DOHH2 (cell line): ENCODE measurements around the gene HIBADH.
"Not testable (repeated sequence)": the region's sequence is repeated elsewhere in the genome, so short reads cannot be mapped to it uniquely, and the experiment has no call there.

ENCODE experiments used
- H3F3A ChIP-seq: fragments of 200-600 bp; sonication (generic), shearing (Covaris generic); 2 replicates; pipeline ENCODE4 v1.6.0; 2016; ENCODE audit warnings: antibody characterized with exemption, mild to moderate bottlenecking; ENCODE audit not compliant: control insufficient read depth, insufficient read depth
- H3K27ac ChIP-seq: fragments of 200-600 bp; sonication (generic); 2 replicates; pipeline ENCODE4 v1.5.1; 2014; ENCODE audit warnings: low read depth, mild to moderate bottlenecking, low read length, moderate library complexity
- H3K27me3 ChIP-seq: fragments of 200-600 bp; sonication (generic); 2 replicates; pipeline ENCODE4 v1.6.1; 2014; ENCODE audit warnings: mild to moderate bottlenecking, low read length, mixed read lengths; ENCODE audit not compliant: control insufficient read depth
- H3K36me3 ChIP-seq: fragments of 200-600 bp; sonication (generic); 2 replicates; pipeline ENCODE4 v1.6.1; 2014; ENCODE audit warnings: mild to moderate bottlenecking, low read length, moderate library complexity, mixed read lengths; ENCODE audit not compliant: control insufficient read depth
- H3K4me1 ChIP-seq: fragments of 200-600 bp; sonication (generic); 2 replicates; pipeline ENCODE4 v1.6.1; 2014; ENCODE audit warnings: mild to moderate bottlenecking, low read length, mixed read lengths; ENCODE audit not compliant: control insufficient read depth
- H3K4me2 ChIP-seq: fragments of 200-600 bp; sonication (generic); 2 replicates; pipeline ENCODE4 v1.6.0; 2014; ENCODE audit warnings: mild to moderate bottlenecking, low read length, moderate library complexity
- H3K4me3 ChIP-seq: fragments of 200-600 bp; sonication (generic); 2 replicates; pipeline ENCODE4 v1.5.1; 2014; ENCODE audit warnings: mild to moderate bottlenecking, low read length, mixed read lengths
- H3K79me2 ChIP-seq: fragments of 200-600 bp; sonication (generic); 2 replicates; pipeline ENCODE4 v1.6.1; 2014; ENCODE audit warnings: mild to moderate bottlenecking, low read length, mixed read lengths; ENCODE audit not compliant: control insufficient read depth
- H3K9me2 ChIP-seq: fragments of 200-600 bp; sonication (generic); replicated peaks from 2 replicates; pipeline ENCODE4 v1.6.1; 2014; ENCODE audit warnings: mild to moderate bottlenecking, low read length, mixed read lengths; ENCODE audit not compliant: control insufficient read depth
- H3K9me3 ChIP-seq: fragments of 200-600 bp; sonication (generic); 2 replicates; pipeline ENCODE4 v1.6.1; 2014; ENCODE audit warnings: antibody characterized with exemption, low read length, mixed read lengths; ENCODE audit not compliant: control insufficient read depth, insufficient read depth
- H4K20me1 ChIP-seq: fragments of 200-600 bp; sonication (generic); 2 replicates; pipeline ENCODE4 v1.6.0; 2014; ENCODE audit warnings: low read depth, mild to moderate bottlenecking, antibody characterized with exemption, low read length, moderate library complexity; ENCODE audit not compliant: control insufficient read depth, insufficient read depth
- EZH2phosphoT487 ChIP-seq: fragments of 200-600 bp; sonication (generic); IDR thresholded peaks from 2 replicates; pipeline ENCODE4 v1.6.1; 2017; ENCODE audit warnings: borderline replicate concordance, mild to moderate bottlenecking, antibody characterized with exemption, low read length, moderate library complexity, mixed read lengths
- TF ChIP-seq, protein P1 (sequence below): fragments of 200-600 bp; sonication (generic); IDR thresholded peaks from one replicate; pipeline ENCODE4 v1.5.1; 2014; ENCODE audit warnings: antibody characterized with exemption, mild to moderate bottlenecking, low read depth, low read length; ENCODE audit not compliant: poor library complexity, severe bottlenecking

Gene HIBADH

DNA sequence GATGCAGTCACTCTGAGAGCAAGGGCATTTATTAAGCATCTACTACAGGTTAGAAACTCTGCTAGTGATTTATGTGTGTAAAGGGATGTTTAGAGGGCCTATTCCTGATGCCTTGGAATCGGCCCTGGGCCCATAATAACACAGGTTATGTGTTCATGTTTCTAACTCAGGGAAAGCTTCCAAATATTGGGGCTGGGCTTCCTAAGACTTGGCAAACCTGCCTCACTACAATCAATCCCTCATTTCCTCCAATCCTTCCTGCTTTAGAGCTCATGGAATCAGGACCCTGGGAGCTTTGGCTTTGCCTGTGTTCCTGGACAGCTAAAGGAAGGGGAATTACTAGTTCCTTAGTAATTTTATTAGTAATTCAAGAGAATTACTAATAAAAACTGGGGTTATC is 148.8 kb downstream of the HIBADH start:
- no peaks in the 10 kb centered on the region for H3K9me3 ChIP-seq
- no peaks in the 10 kb centered on the region for H4K20me1 ChIP-seq
- H3K4me3 ChIP-seq = no peak overlapping the region
- TF ChIP-seq, protein P1, sequence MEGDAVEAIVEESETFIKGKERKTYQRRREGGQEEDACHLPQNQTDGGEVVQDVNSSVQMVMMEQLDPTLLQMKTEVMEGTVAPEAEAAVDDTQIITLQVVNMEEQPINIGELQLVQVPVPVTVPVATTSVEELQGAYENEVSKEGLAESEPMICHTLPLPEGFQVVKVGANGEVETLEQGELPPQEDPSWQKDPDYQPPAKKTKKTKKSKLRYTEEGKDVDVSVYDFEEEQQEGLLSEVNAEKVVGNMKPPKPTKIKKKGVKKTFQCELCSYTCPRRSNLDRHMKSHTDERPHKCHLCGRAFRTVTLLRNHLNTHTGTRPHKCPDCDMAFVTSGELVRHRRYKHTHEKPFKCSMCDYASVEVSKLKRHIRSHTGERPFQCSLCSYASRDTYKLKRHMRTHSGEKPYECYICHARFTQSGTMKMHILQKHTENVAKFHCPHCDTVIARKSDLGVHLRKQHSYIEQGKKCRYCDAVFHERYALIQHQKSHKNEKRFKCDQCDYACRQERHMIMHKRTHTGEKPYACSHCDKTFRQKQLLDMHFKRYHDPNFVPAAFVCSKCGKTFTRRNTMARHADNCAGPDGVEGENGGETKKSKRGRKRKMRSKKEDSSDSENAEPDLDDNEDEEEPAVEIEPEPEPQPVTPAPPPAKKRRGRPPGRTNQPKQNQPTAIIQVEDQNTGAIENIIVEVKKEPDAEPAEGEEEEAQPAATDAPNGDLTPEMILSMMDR = no peak
- TF ChIP-seq EZH2phosphoT487 = no peak
- no peaks in the 10 kb centered on the region for H3K9me2 ChIP-seq
- no peak overlapping the region for H3K4me2 ChIP-seq
- no peaks in the 10 kb centered on the region for H3K4me1 ChIP-seq
- no peak overlapping the region for H3K27ac ChIP-seq
- H3K79me2 ChIP-seq = no peaks in the 10 kb centered on the region
- no peaks in the 10 kb centered on the region for H3K27me3 ChIP-seq
- no peaks in the 10 kb centered on the region for H3K36me3 ChIP-seq
- no peaks in the 10 kb centered on the region for H3F3A ChIP-seq

DNA sequence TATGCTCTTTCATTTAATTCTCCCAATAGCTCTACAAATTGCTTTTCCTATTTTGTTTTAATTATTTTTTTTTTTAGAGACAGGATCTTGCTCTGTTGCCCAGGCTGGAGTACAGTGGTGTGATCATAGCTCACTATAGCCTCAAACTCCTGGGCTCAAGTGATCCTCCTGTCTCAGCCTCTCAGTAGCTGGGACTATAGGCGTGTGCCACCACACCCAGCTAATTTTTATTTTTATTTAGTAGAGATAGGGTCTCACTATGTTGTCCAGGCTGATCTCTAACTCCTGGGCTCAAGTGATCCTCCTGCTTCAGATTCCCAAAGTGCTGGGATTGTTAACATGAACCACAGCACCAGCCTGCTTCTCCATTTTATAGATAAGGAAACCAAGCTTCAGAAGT is 151.3 kb downstream of the HIBADH start:
- H3K36me3 ChIP-seq, H3K27ac ChIP-seq, H3K4me3 ChIP-seq, H4K20me1 ChIP-seq, H3K9me2 ChIP-seq, H3K79me2 ChIP-seq, H3K4me2 ChIP-seq, H3F3A ChIP-seq, H3K27me3 ChIP-seq, H3K4me1 ChIP-seq, H3K9me3 ChIP-seq: not testable (repeated sequence)

DNA sequence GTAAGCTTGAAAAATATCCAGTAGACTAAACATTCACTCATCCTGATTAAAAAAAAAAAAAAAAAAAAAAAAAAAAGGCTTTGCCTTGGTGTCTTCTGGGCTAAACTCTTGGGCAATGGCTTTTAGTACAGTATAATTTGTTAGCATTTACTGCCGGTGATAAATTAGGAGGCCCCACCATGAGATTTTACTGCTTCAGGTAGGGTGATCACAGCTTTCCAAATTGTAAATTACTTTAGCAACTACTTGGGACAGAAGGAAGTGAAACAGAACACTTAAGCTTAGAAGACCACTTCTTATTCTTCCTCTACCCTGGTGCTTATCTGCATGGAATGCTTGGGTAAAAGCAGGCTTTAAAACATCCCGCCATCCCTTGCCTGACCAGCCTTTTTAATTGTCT is 152.1 kb downstream of the HIBADH start:
- Histone ChIP-seq H3K9me2 (no peaks in the 10 kb centered on the region), H3K9me3 (no peaks in the 10 kb centered on the region), H3K36me3 (no peaks in the 10 kb centered on the region), H3K4me3 (no peak overlapping the region), H3K4me1 (no peaks in the 10 kb centered on the region), H3K79me2 (no peaks in the 10 kb centered on the region), H3K27ac (no peak overlapping the region), H3F3A (no peaks in the 10 kb centered on the region), H4K20me1 (no peaks in the 10 kb centered on the region), H3K27me3 (no peaks in the 10 kb centered on the region), H3K4me2 (no peak overlapping the region)
- no peak for TF ChIP-seq EZH2phosphoT487
- TF ChIP-seq, protein P1 = no peak

GRCh38 chr7:27501879-27502278 is 160.8 kb downstream of the HIBADH start:
- H4K20me1 ChIP-seq, H3K4me1 ChIP-seq, H3K27me3 ChIP-seq, H3K36me3 ChIP-seq, H3K4me2 ChIP-seq, H3K4me3 ChIP-seq, H3K79me2 ChIP-seq, H3K9me3 ChIP-seq, H3K27ac ChIP-seq, H3K9me2 ChIP-seq, H3F3A ChIP-seq: not testable (repeated sequence)
